Brain microvascular endothelial cell (primary cell): ENCODE measurements around the gene CDH23.

Experiments used
- DNase-seq: peaks from one replicate; pipeline ENCODE4 v3.0.0-alpha.2; 2020
- H3K27ac ChIP-seq: fragments of 250-450 bp; sonication (Bioruptor Pico); 2 replicates; pipeline ENCODE4 v1.5.1; 2020; ENCODE audit warnings: mild to moderate bottlenecking, moderate library complexity
- H3K27me3 ChIP-seq: fragments of 250-450 bp; sonication (Bioruptor Pico); replicated peaks from 2 replicates; pipeline ENCODE4 v1.5.1; 2020; ENCODE audit warnings: mild to moderate bottlenecking
- H3K36me3 ChIP-seq: fragments of 250-450 bp; sonication (Bioruptor Pico); replicated peaks from 2 replicates; pipeline ENCODE4 v1.5.1; 2020; ENCODE audit warnings: mild to moderate bottlenecking
- H3K4me3 ChIP-seq: 2 replicates; pipeline ENCODE4 v1.5.1; 2011; ENCODE audit warnings: low read depth, mild to moderate bottlenecking, control low read depth, low read length, moderate library complexity
- in situ Hi-C: cut with HindIII; loops from 2 replicates; pipeline ENCODE4 v1.10.0; 2017; ENCODE audit warnings: low sequenced_read_pairs, low pct_ligation_motif_present
- TF ChIP-seq, protein P1 (sequence below): IDR thresholded peaks from 2 replicates; pipeline ENCODE4 v1.5.1; 2011; ENCODE audit warnings: low read depth, mild to moderate bottlenecking, moderate library complexity, low read length, control low read depth, inconsistent platforms; ENCODE audit errors: missing control alignments

The CDH23 gene

DNA sequence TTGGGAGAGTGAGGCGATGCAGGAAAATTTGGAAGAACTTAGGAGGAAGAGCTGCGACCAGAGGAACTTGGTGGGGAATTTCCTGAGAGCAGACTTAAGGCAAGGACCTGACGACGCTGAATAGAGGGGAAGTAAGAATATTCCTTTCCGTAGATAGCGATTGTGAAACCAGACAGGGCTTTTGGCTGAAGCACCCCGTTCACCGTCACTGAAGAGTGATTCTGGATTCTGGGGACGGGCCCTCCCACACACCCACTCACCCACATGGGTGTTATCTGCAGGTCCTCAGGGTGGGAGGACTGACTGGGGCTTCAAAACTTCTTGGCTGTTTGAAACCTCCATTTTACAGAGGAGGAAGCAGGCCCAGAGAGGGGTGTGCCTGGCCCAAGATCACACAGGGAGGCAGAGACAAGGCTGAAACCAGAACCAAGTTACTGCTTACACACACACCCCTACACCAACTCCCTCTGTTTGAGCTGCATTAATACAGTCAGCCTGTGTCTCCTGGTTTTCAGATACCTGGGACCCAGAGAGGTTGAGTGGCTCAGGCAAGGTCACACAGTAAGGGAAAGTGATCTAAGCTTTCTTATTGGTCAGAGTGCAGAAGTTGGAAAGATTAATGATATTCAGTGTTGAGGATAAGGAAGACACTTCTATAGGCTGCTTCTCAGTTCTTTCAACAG lies 37.2 kb upstream of the CDH23 start:
- no peaks in the 10 kb centered on the region for H3K36me3 ChIP-seq
- DNase-seq, result no peak
- in situ Hi-C loops, result no loop called here
- H3K27me3 ChIP-seq, result no peaks in the 10 kb centered on the region
- no peak overlapping the region for H3K27ac ChIP-seq
- no peak overlapping the region for H3K4me3 ChIP-seq
- TF ChIP-seq, protein P1, sequence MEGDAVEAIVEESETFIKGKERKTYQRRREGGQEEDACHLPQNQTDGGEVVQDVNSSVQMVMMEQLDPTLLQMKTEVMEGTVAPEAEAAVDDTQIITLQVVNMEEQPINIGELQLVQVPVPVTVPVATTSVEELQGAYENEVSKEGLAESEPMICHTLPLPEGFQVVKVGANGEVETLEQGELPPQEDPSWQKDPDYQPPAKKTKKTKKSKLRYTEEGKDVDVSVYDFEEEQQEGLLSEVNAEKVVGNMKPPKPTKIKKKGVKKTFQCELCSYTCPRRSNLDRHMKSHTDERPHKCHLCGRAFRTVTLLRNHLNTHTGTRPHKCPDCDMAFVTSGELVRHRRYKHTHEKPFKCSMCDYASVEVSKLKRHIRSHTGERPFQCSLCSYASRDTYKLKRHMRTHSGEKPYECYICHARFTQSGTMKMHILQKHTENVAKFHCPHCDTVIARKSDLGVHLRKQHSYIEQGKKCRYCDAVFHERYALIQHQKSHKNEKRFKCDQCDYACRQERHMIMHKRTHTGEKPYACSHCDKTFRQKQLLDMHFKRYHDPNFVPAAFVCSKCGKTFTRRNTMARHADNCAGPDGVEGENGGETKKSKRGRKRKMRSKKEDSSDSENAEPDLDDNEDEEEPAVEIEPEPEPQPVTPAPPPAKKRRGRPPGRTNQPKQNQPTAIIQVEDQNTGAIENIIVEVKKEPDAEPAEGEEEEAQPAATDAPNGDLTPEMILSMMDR, result no peak

GRCh38 chr10:71360735-71361134 lies 36.0 kb upstream of the CDH23 start:
- in situ Hi-C loops, result no loop called here
- no peaks in the 10 kb centered on the region for H3K27me3 ChIP-seq
- no peak for DNase-seq
- no peaks in the 10 kb centered on the region for H3K36me3 ChIP-seq
- H3K27ac ChIP-seq, result no peak overlapping the region
- TF ChIP-seq, protein P1, result no peak
- H3K4me3 ChIP-seq, result no peak overlapping the region

- in situ Hi-C loops, result no loop called here
These were observed 35.1 kb upstream of the CDH23 start for GRCh38 chr10:71361581-71361980.

GRCh38 chr10:71362141-71362540 lies 34.6 kb upstream of the CDH23 start:
- no peak overlapping the region for H3K4me3 ChIP-seq
- TF ChIP-seq, protein P1, result no peak
- H3K27ac ChIP-seq, result no peak overlapping the region
- H3K36me3 ChIP-seq, result no peaks in the 10 kb centered on the region
- no peaks in the 10 kb centered on the region for H3K27me3 ChIP-seq
- in situ Hi-C loops, result no loop called here
- no peak for DNase-seq

More at GRCh38 chr10:71361581-71361980, 35.1 kb upstream of the CDH23 start:
- Histone ChIP-seq H3K4me3 (no peak overlapping the region), H3K27me3 (no peaks in the 10 kb centered on the region), H3K36me3 (no peaks in the 10 kb centered on the region), H3K27ac (no peak overlapping the region)
- DNase-seq, result no peak
- TF ChIP-seq, protein P1, result no peak

GRCh38 chr10:71363936-71364335 lies 32.8 kb upstream of the CDH23 start:
- Histone ChIP-seq H3K4me3 (no peak overlapping the region), H3K36me3 (no peaks in the 10 kb centered on the region), H3K27ac (no peak overlapping the region), H3K27me3 (no peaks in the 10 kb centered on the region)
- no peak for DNase-seq
- TF ChIP-seq, protein P1, result no peak
- in situ Hi-C loops, result no loop called here

DNA sequence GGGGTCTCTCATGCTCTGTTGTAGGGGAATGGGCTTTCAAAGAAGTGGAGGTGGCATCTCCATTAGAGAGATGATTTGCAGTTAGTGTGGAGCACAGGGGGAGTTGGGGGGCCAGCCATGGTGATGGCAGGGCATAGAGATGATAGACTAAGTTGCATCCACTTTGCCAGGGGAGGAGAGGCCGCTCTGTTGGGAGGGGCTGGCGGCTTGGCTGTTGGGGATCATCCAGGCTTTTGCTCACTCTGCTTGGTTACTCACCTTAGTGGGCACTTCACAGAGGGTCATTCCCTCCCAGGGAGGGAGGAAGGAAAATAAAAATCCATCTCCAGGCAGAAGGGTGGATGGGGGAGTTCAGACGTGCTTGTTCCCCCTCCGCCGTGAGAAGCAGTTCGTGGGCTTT lies 31.4 kb upstream of the CDH23 start:
- DNase-seq, result no peak
- TF ChIP-seq, protein P1, result no peak
- in situ Hi-C loops, result no loop called here

More for the DNA sequence above, 31.4 kb upstream of the CDH23 start:
- Histone ChIP-seq H3K36me3 (no peaks in the 10 kb centered on the region), H3K27me3 (no peaks in the 10 kb centered on the region), H3K27ac (no peak overlapping the region), H3K4me3 (no peak overlapping the region)
